Thyroid gland (tissue), 4 donors: ENCODE measurements around the gene UNKL. TPM values are rescaled to one million over a fixed set of nuclear protein-coding genes. Genes with fewer than 3 reads are reported as not detected.

ENCODE experiments used
- DNase-seq, 2 donors: peaks; one replicate each; pipeline ENCODE4 v3.0.0-alpha.2; 2019
- H3K27ac ChIP-seq, 3 donors: fragments of 200-600 bp; sonication (generic); 1 replicate in 2 of 3; 2 replicates in 1 of 3; pipeline ENCODE4 v1.5.1; 2016 to 2019; ENCODE audit warnings: mild to moderate bottlenecking in 1 of 3, moderate library complexity in 1 of 3
- H3K27me3 ChIP-seq: fragments of 200-600 bp; sonication (generic); one replicate; pipeline ENCODE4 v1.5.1; 2019
- H3K36me3 ChIP-seq, 2 donors: fragments of 200-600 bp; sonication (generic); one replicate each; pipeline ENCODE4 v1.5.1; 2016 to 2019
- H3K4me1 ChIP-seq, 2 donors: fragments of 200-600 bp; sonication (generic); one replicate each; pipeline ENCODE4 v1.5.1; 2017 to 2019
- H3K4me3 ChIP-seq, 3 donors: fragments of 200-600 bp; sonication (generic); replicated peaks in 1 of 3; 1 replicate in 2 of 3; 2 replicates in 1 of 3; pipeline ENCODE4 v1.5.1; 2016; ENCODE audit warnings: mild to moderate bottlenecking in 1 of 3
- H3K9me3 ChIP-seq: fragments of 200-600 bp; sonication (generic); one replicate; pipeline ENCODE4 v1.5.1; 2017
- CTCF ChIP-seq, 6 experiments: fragments of 200-600 bp in 3 of 6; fragments of 450-650 bp in 3 of 6; sonication (generic) in 3 of 6; IDR thresholded peaks; one replicate each; pipeline ENCODE4 v1.5.1; 2016 to 2019; ENCODE audit warnings: antibody characterized with exemption in 6 of 6, mild to moderate bottlenecking in 2 of 6, inconsistent platforms in 1 of 6, moderate library complexity in 1 of 6
- POLR2A ChIP-seq, 2 donors: fragments of 450-650 bp; IDR thresholded peaks; one replicate each; pipeline ENCODE4 v1.6.1; 2017; ENCODE audit warnings: antibody characterized with exemption in 2 of 2, mild to moderate bottlenecking in 2 of 2, moderate library complexity in 1 of 2
- WGBS, 2 donors: methylation state at CpG; one replicate each; pipeline ENCODE4 v1.1.5; 2017; 5-methylcytosine and 5-hydroxymethylcytosine counted together
- intact Hi-C: fragments of 100-400 bp; cut with DNase I; formaldehyde crosslinking; loops from one replicate; pipeline ENCODE4 v1.15.1; 2023
- total RNA-seq, 4 donors: library from RNA; depleted of rRNA; stranded (reverse); fragments of >200 nt; gene quantifications; one replicate each; pipeline ENCODE4 v1.2.3, GENCODE V29; 2016

Gene UNKL
- total RNA-seq, 4 donors from 2014 or later: 26.2 to 46.9 (median 31.3) TPM

- no peak overlapping the region for H3K27ac ChIP-seq
- H3K36me3 ChIP-seq: peaks cover 56 to 75% of the 10 kb centered on the region in 2 donors
- H3K4me1 ChIP-seq: no peaks in the 10 kb centered on the region
- DNase-seq: no peak
- no peaks in the 10 kb centered on the region for H3K9me3 ChIP-seq
- H3K4me3 ChIP-seq: no peak overlapping the region
- H3K27me3 ChIP-seq: no peaks in the 10 kb centered on the region
- intact Hi-C loops: no loop called here
- 91 to 94% methylated on average over 13 to 26 of the region's 29 CpGs for WGBS, 2 donors
- TF ChIP-seq CTCF (IDR thresholded peaks at IDR 0.05) (no peak), POLR2A (IDR thresholded peaks at IDR 0.05) (no peak)
Measured at GRCh38 chr16:1450218-1450617, 35.7 kb upstream of the UNKL start.

GRCh38 chr16:1449201-1449788, 34.8 kb upstream of the UNKL start:
- WGBS, 2 donors: 97 to 98% methylated on average over 18 to 21 of the region's 25 CpGs
- H3K9me3 ChIP-seq: no peaks in the 10 kb centered on the region
- TF ChIP-seq CTCF (IDR thresholded peaks at IDR 0.05): no peak
- TF ChIP-seq POLR2A (IDR thresholded peaks at IDR 0.05): no peak
- peaks cover 49 to 66% of the 10 kb centered on the region in 2 donors for H3K36me3 ChIP-seq
- intact Hi-C loops: no loop called here
- H3K27ac ChIP-seq: no peak overlapping the region
- H3K27me3 ChIP-seq: no peaks in the 10 kb centered on the region
- no peak overlapping the region for H3K4me3 ChIP-seq
- H3K4me1 ChIP-seq: no peaks in the 10 kb centered on the region
- no peak for DNase-seq

DNA sequence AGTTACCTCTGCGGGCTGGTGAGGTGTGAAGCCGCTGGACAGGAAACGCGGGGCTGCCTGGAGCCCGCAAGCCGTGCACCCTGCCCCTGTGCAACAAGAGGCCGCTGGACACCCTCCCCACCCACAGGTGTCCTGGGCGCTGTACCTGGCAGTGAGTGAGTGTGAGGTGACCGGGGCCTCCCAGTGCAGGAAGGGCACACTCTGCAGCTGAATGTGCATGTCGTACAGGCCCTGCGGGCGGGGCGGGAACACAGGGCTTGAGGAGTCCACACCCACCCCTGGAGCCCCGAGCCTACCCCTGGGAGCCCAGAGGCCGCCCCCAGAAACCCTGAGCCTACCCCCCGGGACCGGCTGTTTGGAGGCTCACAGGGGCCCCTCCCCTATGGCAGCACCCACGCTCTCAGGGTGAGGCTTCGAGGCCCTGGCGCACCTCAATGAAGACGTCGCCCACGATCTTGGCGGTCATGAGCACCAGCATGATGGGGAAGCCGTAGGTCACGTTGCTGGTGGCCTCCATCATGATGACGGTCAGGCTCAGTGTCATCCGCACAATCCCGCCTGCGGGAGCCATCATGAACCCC, 34.1 kb upstream of the UNKL start:
- intact Hi-C loops: no loop called here
- Histone ChIP-seq H3K27ac (no peak overlapping the region), H3K36me3 (peaks cover 42 to 60% of the 10 kb centered on the region in 2 donors), H3K27me3 (no peaks in the 10 kb centered on the region), H3K4me3 (no peak overlapping the region), H3K9me3 (no peaks in the 10 kb centered on the region), H3K4me1 (no peaks in the 10 kb centered on the region)
- DNase-seq: no peak
- TF ChIP-seq POLR2A (IDR thresholded peaks at IDR 0.05) (no peak), CTCF (IDR thresholded peaks at IDR 0.05) (no peak)
- 93% methylated on average over 3 to 20 of the region's 30 CpGs for WGBS, 2 donors

- Histone ChIP-seq H3K36me3 (peaks cover 37 to 54% of the 10 kb centered on the region in 2 donors), H3K4me1 (no peaks in the 10 kb centered on the region), H3K27me3 (no peaks in the 10 kb centered on the region), H3K9me3 (no peaks in the 10 kb centered on the region), H3K27ac (no peak overlapping the region), H3K4me3 (no peak overlapping the region)
- DNase-seq: no peak
- WGBS, 2 donors: 91 to 94% methylated on average over 10 to 11 of the region's 11 CpGs
- no peak for TF ChIP-seq POLR2A (IDR thresholded peaks at IDR 0.05)
- TF ChIP-seq CTCF (IDR thresholded peaks at IDR 0.05): no peak
- intact Hi-C loops: no loop called here
Measured at GRCh38 chr16:1447965-1448364, 33.5 kb upstream of the UNKL start.

GRCh38 chr16:1446296-1447080, 32.0 kb upstream of the UNKL start:
- Histone ChIP-seq H3K27me3 (no peaks in the 10 kb centered on the region), H3K36me3 (peaks cover 33 to 42% of the 10 kb centered on the region in 2 donors), H3K4me3 (no peak overlapping the region), H3K9me3 (no peaks in the 10 kb centered on the region), H3K4me1 (no peaks in the 10 kb centered on the region), H3K27ac (no peak overlapping the region)
- WGBS, 2 donors: 95% methylated on average over 18 to 24 of the region's 41 CpGs
- intact Hi-C loops: no loop called here
- TF ChIP-seq POLR2A (IDR thresholded peaks at IDR 0.05) (no peak), CTCF (IDR thresholded peaks at IDR 0.05) (no peak)
- no peak for DNase-seq
